HG03575 (cell line): ENCODE results near the gene CAMTA1.

Experiments used
- ATAC-seq: cut with Tn5 transposase; IDR thresholded peaks from one replicate; pipeline ENCODE4 v1.9.1; 2021; ENCODE audit not compliant: unreplicated experiment, insufficient number of reproducible peaks, low FRiP score; ENCODE audit errors: extremely low read depth

The CAMTA1 gene

GRCh38 chr1:6867729-6868659 is 82.7 kb downstream of the CAMTA1 start:
- ATAC-seq = no peak

GRCh38 chr1:6868660-6869380 is 83.6 kb downstream of the CAMTA1 start:
- no peak for ATAC-seq

GRCh38 chr1:6869545-6869944 is 84.3 kb downstream of the CAMTA1 start:
- ATAC-seq = no peak

GRCh38 chr1:6870086-6870485 is 84.8 kb downstream of the CAMTA1 start:
- no peak for ATAC-seq

- no peak for ATAC-seq
These were observed 85.3 kb downstream of the CAMTA1 start for GRCh38 chr1:6870571-6870970.

GRCh38 chr1:6871300-6871972 is 86.2 kb downstream of the CAMTA1 start:
- no peak for ATAC-seq

GRCh38 chr1:6872573-6873261 is 87.5 kb downstream of the CAMTA1 start:
- no peak for ATAC-seq

- no peak for ATAC-seq
These were observed 88.2 kb downstream of the CAMTA1 start for GRCh38 chr1:6873298-6874015.

GRCh38 chr1:6874298-6874697 is 89.0 kb downstream of the CAMTA1 start:
- no peak for ATAC-seq

- ATAC-seq = no peak
These were observed 95.9 kb downstream of the CAMTA1 start for GRCh38 chr1:6880951-6881690.

GRCh38 chr1:6882414-6882813 is 97.2 kb downstream of the CAMTA1 start:
- no peak for ATAC-seq

GRCh38 chr1:6884652-6885153 is 99.4 kb downstream of the CAMTA1 start:
- no peak for ATAC-seq

- ATAC-seq = no peak
These were observed 100.2 kb downstream of the CAMTA1 start for GRCh38 chr1:6885426-6885825.

- no peak for ATAC-seq
These were observed 101.3 kb downstream of the CAMTA1 start for GRCh38 chr1:6886523-6886922.

GRCh38 chr1:6888268-6888667 is 103.0 kb downstream of the CAMTA1 start:
- no peak for ATAC-seq

- ATAC-seq = no peak
These were observed 103.6 kb downstream of the CAMTA1 start for GRCh38 chr1:6888870-6889269.

- ATAC-seq = no peak
These were observed 104.7 kb downstream of the CAMTA1 start for GRCh38 chr1:6889875-6890480.
